ENCODE measurements around the gene TMEM51. TPM values are rescaled to one million over a fixed set of nuclear protein-coding genes. Genes with fewer than 3 reads are reported as not detected.

TMEM51 gene
- total RNA-seq, 3 donors from 2014 or later = 1.6 to 26.3 (median 10.8) TPM

DNA sequence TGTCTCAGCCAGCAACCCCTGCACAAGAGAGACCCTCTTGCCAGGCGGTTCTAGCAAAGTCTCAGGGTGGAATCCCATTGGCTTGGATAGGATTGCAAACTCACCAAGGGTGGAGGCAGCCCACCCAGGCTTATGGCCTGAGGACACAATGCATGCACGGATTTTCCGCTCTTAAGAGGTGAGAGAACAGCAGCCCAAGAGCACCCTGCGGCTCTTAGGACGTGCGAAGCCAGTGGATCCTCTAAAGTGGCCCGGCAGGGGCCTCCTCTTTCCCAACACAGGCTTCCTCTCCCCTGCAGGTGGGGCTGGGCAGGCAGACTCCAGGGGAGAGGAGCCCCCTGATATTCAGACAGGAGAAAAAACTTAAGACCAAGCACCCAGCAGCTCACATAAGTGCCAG is 31.2 kb upstream of the TMEM51 start:
- no peaks in the 10 kb centered on the region for H3K9me3 ChIP-seq
- intact Hi-C loops (cut with DNase I; ENCODE audit: low total_unique reads) = loop anchor here (10.0 kb wide), 1 partner anchor 162 kb away; no protein-coding TSS in a partner anchor
- DNase-seq (ENCODE audit: low spot score in 2 of 2) = no peak
- no peaks in the 10 kb centered on the region for H3K36me3 ChIP-seq
- H3K27ac ChIP-seq = no peak overlapping the region
- H3K27me3 ChIP-seq = no peaks in the 10 kb centered on the region
- no peak overlapping the region for H3K4me3 ChIP-seq
- no peaks in the 10 kb centered on the region for H3K4me1 ChIP-seq
- TF ChIP-seq, protein P1, sequence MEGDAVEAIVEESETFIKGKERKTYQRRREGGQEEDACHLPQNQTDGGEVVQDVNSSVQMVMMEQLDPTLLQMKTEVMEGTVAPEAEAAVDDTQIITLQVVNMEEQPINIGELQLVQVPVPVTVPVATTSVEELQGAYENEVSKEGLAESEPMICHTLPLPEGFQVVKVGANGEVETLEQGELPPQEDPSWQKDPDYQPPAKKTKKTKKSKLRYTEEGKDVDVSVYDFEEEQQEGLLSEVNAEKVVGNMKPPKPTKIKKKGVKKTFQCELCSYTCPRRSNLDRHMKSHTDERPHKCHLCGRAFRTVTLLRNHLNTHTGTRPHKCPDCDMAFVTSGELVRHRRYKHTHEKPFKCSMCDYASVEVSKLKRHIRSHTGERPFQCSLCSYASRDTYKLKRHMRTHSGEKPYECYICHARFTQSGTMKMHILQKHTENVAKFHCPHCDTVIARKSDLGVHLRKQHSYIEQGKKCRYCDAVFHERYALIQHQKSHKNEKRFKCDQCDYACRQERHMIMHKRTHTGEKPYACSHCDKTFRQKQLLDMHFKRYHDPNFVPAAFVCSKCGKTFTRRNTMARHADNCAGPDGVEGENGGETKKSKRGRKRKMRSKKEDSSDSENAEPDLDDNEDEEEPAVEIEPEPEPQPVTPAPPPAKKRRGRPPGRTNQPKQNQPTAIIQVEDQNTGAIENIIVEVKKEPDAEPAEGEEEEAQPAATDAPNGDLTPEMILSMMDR (IDR thresholded peaks at IDR 0.05) = no peak
- TF ChIP-seq POLR2A (IDR thresholded peaks at IDR 0.05) = no peak
- no peak for TF ChIP-seq POLR2AphosphoS5 (IDR thresholded peaks at IDR 0.05)

DNA sequence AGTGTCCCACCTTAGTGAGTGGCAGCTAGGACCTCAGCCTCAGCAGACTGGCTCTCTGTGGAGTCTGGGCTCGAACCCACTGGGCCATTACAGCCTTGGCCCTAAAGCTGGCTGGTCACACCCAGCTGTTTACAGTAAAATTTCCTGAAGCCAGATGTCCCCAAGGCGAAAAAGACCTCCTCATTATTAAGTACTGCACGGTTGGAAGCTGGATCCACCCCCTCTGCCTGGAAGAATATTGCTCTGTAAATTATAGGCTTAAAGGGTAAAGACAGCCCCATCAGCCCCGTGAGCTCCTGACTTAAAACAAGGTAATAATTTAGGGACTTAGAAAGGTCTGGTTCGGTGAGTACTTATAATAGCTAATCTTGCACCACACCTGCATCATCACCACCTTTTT is 30.3 kb upstream of the TMEM51 start:
- intact Hi-C loops (cut with DNase I; ENCODE audit: low total_unique reads) = loop anchor here (10.0 kb wide), 1 partner anchor 162 kb away; no protein-coding TSS in a partner anchor
- no peaks in the 10 kb centered on the region for H3K4me1 ChIP-seq
- no peak overlapping the region for H3K4me3 ChIP-seq
- DNase-seq (ENCODE audit: low spot score in 2 of 2) = no peak
- no peak overlapping the region for H3K27ac ChIP-seq
- H3K36me3 ChIP-seq = no peaks in the 10 kb centered on the region
- no peaks in the 10 kb centered on the region for H3K9me3 ChIP-seq
- TF ChIP-seq POLR2A (IDR thresholded peaks at IDR 0.05) (no peak), POLR2AphosphoS5 (IDR thresholded peaks at IDR 0.05) (no peak)
- TF ChIP-seq, protein P1 (IDR thresholded peaks at IDR 0.05) = no peak
- no peaks in the 10 kb centered on the region for H3K27me3 ChIP-seq

DNA sequence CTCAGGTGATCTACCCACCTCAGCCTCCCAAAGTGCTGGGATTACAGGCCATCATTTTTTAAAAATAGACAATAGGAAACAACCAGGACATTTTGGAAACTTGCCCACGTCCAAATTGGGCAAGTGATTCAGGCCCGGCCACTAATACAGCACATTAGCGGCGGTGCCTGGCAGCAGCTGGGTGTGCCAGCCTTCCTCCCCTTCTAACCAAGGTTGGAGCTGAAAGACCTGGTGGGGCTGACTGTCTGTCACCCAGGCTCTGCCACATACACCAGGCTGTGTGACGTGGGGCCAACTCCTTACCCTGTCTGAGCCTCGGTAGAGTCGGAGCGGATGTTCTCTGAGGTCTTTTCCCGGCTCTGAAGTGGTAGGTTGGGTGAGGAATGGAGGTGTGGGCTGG is 29.6 kb upstream of the TMEM51 start:
- Histone ChIP-seq H3K9me3 (no peaks in the 10 kb centered on the region), H3K36me3 (no peaks in the 10 kb centered on the region), H3K4me3 (no peak overlapping the region), H3K4me1 (no peaks in the 10 kb centered on the region), H3K27me3 (no peaks in the 10 kb centered on the region), H3K27ac (no peak overlapping the region)
- TF ChIP-seq POLR2A (IDR thresholded peaks at IDR 0.05) (no peak), POLR2AphosphoS5 (IDR thresholded peaks at IDR 0.05) (no peak)
- TF ChIP-seq, protein P1 (IDR thresholded peaks at IDR 0.05) = no peak
- DNase-seq (ENCODE audit: low spot score in 2 of 2) = no peak
- intact Hi-C loops (cut with DNase I; ENCODE audit: low total_unique reads) = loop anchor here (10.0 kb wide), 1 partner anchor 161 kb away; no protein-coding TSS in a partner anchor

DNA sequence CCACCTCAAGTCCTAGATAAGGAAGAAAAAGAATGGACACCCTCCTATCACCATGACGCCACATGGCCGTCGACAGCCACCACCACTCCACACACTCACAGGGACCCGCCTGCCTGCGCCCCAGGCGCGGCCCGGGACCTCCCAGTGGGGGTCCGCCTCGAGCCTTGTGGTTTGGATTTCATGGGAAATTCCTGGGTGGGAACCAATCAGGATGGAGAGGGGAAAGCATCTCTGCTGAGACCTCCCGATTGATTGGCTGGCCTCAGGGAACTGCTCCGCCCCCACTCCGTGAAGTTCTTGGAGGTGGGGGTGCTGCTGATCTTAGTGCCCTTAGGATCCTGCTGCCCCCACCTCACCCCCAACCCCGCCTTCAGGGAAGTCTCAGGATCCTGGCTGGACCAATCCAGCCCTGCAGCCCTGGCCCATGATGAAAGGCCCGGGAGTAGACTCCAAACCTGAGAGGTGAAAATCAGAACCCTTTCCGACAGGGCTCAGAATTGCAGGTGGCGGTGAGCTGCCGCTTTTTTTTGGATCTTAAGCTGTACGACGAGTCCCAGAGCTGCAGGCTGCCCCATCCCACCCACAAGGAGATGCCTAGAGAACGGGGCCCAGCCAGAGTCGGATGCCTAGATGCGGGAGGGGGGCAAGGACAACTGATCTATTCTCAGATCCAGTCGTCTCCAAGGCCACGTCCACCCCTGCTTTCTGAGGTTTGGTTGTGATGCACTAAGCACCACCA is 29.0 kb upstream of the TMEM51 start:
- no peaks in the 10 kb centered on the region for H3K9me3 ChIP-seq
- no peaks in the 10 kb centered on the region for H3K36me3 ChIP-seq
- intact Hi-C loops (cut with DNase I; ENCODE audit: low total_unique reads) = loop anchor here (10.0 kb wide), 1 partner anchor 160 kb away; no protein-coding TSS in a partner anchor
- no peak overlapping the region for H3K27ac ChIP-seq
- no peak overlapping the region for H3K4me3 ChIP-seq
- H3K27me3 ChIP-seq = no peaks in the 10 kb centered on the region
- TF ChIP-seq POLR2AphosphoS5 (IDR thresholded peaks at IDR 0.05) = no peak
- TF ChIP-seq, protein P1 (IDR thresholded peaks at IDR 0.05) = no peak
- TF ChIP-seq POLR2A (IDR thresholded peaks at IDR 0.05) = no peak
- no peak for DNase-seq (ENCODE audit: low spot score in 2 of 2)
- no peaks in the 10 kb centered on the region for H3K4me1 ChIP-seq

DNA sequence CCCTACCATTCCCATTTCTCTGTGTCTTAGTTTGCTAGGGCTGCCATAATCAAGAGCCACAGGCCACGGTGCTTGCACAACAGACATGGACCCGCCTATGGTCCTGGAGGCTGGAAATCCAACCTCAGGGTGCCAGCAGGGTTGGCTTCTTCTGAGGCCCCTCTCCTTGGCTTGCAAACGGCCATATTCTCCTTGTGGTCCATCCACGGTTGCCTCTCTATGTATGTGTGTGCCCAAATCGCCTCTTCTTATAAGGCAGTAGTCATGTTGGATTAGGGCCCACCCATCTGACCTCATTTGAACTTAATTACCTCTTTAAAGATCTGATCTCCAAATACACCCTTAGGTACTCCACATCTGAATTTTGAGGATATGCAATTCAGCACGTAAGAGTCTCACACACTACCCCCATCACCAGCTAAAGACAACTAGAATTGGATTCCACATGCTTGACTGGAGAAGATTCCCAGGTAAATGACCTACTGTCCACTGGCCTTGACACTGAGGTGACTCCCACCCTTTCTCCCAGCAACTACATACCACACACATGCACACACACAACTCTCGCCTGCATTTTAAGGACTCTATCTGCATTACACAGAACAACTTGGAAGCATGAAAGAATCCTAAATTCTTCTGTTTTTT is 28.3 kb upstream of the TMEM51 start:
- intact Hi-C loops (cut with DNase I; ENCODE audit: low total_unique reads) = loop anchor here (10.0 kb wide), 1 partner anchor 160 kb away; no protein-coding TSS in a partner anchor
- H3K9me3 ChIP-seq = peaks cover 0 to 6% of the 10 kb centered on the region in 2 donors
- no peak overlapping the region for H3K4me3 ChIP-seq
- no peaks in the 10 kb centered on the region for H3K4me1 ChIP-seq
- H3K27ac ChIP-seq = no peak overlapping the region
- no peak for DNase-seq (ENCODE audit: low spot score in 2 of 2)
- H3K36me3 ChIP-seq = no peaks in the 10 kb centered on the region
- TF ChIP-seq POLR2A (IDR thresholded peaks at IDR 0.05) = no peak
- TF ChIP-seq, protein P1 (IDR thresholded peaks at IDR 0.05) = no peak
- TF ChIP-seq POLR2AphosphoS5 (IDR thresholded peaks at IDR 0.05) = no peak
- no peaks in the 10 kb centered on the region for H3K27me3 ChIP-seq

Measured in breast epithelium (tissue), 4 donors.